HepG2 (cell line): ENCODE measurements around the gene LYSMD1. TPM values are rescaled to one million over a fixed set of nuclear protein-coding genes. Genes with fewer than 3 reads are reported as not detected.

Experiments
- ATAC-seq: fragments of 200-7000 bp; cut with Tn5 transposase; 3 replicates; pipeline ENCODE4 v1.9.1; 2020; ENCODE audit warnings: mild to moderate bottlenecking, moderate library complexity
- BruUV-seq: library from RNA; stranded (reverse); fragments of 400-500 nt; replicated peaks from 2 replicates; lab custom pipeline; 2021; lab: Mats Ljungman, UMichigan
- CTCF ChIA-PET: fragments of 300-600 bp; formaldehyde crosslinking; extraction: SDS; loops from one replicate; lab custom pipeline; 2021; ENCODE audit warnings: low total read pairs, inconsistent platforms, low intra/inter-chr PET ratio; lab: Yijun Ruan, JAX
- POLR2A ChIA-PET: fragments of 350-600 bp; sonication (Branson Sonifier 250); formaldehyde crosslinking; loops from one replicate; lab custom pipeline; 2020; ENCODE audit warnings: antibody characterized with exemption, inconsistent platforms; lab: Yijun Ruan, JAX
- DNase-seq: peaks from one replicate; pipeline ENCODE4 v3.0.0-alpha.2; 2015; ENCODE audit warnings: low spot score
- FAIRE-seq: peaks from 3 replicates; lab custom pipeline; 2011; peaks lifted over from hg19 to GRCh38; lab: Jason Lieb, UNC
- H2AFZ ChIP-seq: one replicate; pipeline ENCODE4 v1.6.1; 2011; ENCODE audit warnings: low read length, inconsistent platforms
- H3K27ac ChIP-seq: fragments of 300-600 bp; 3 replicates; pipeline ENCODE4 v1.8.0; 2011; ENCODE audit warnings: mixed run types, mild to moderate bottlenecking, mixed read lengths, low read length, inconsistent platforms; ENCODE audit not compliant: insufficient read depth; ENCODE audit errors: extremely low read length
- H3K27me3 ChIP-seq, 2 experiments: fragments of 200-600 bp in 1 of 2; 2 replicates in 1 of 2; 3 replicates in 1 of 2; pipeline versions ENCODE4 v1.6.0 to v1.8.0; 2011; ENCODE audit warnings: low read length in 2 of 2, mild to moderate bottlenecking in 2 of 2, moderate library complexity in 2 of 2, inconsistent platforms in 1 of 2; ENCODE audit not compliant: insufficient read depth in 2 of 2, control insufficient read depth in 1 of 2
- H3K36me3 ChIP-seq, 2 experiments: fragments of 200-600 bp in 1 of 2; replicated peaks in 1 of 2; 2 replicates in 1 of 2; 3 replicates in 1 of 2; pipeline versions ENCODE4 v1.5.1 to v1.8.0; 2011; ENCODE audit warnings: low read length in 2 of 2, inconsistent platforms in 1 of 2; ENCODE audit not compliant: insufficient read depth in 2 of 2, control insufficient read depth in 1 of 2
- H3K4me1 ChIP-seq: 2 replicates; pipeline ENCODE4 v1.5.1; 2012; ENCODE audit warnings: low read length, inconsistent platforms; ENCODE audit not compliant: insufficient read depth
- H3K4me2 ChIP-seq: 2 replicates; pipeline ENCODE4 v1.6.0; 2011; ENCODE audit warnings: low read depth, low read length, inconsistent platforms
- H3K4me3 ChIP-seq, 3 experiments: fragments of 200-600 bp in 1 of 3; sonication (generic), shearing (Covaris generic) in 1 of 3; replicated peaks in 1 of 3; 2 replicates each; pipeline ENCODE4 v1.5.1; 2011 to 2016; ENCODE audit warnings: low read length in 3 of 3, inconsistent platforms in 2 of 3, low read depth in 2 of 3, mild to moderate bottlenecking in 2 of 3, control low read depth in 1 of 3, mixed read lengths in 1 of 3; ENCODE audit not compliant: insufficient read depth in 1 of 3
- H3K79me2 ChIP-seq: one replicate; pipeline ENCODE4 v1.6.1; 2011; ENCODE audit warnings: low read length, inconsistent platforms; ENCODE audit not compliant: insufficient read depth
- H3K9ac ChIP-seq: 2 replicates; pipeline ENCODE4 v1.6.0; 2011; ENCODE audit warnings: mild to moderate bottlenecking, low read depth, low read length, inconsistent platforms; ENCODE audit not compliant: insufficient read depth
- H3K9me3 ChIP-seq: 2 replicates; pipeline ENCODE4 v1.5.1; 2012; ENCODE audit warnings: mild to moderate bottlenecking, low read length
- H4K20me1 ChIP-seq: 2 replicates; pipeline ENCODE4 v1.6.0; 2011; ENCODE audit warnings: inconsistent platforms, mild to moderate bottlenecking, low read length, moderate library complexity; ENCODE audit not compliant: insufficient read depth
- CBX1 ChIP-seq: IDR thresholded peaks from one replicate; pipeline ENCODE4 v1.6.1; 2016; ENCODE audit warnings: antibody characterized with exemption, low read depth
- HOXA7 ChIP-seq: sonication (generic); formaldehyde crosslinking; IDR thresholded peaks from 2 replicates; pipeline ENCODE4 v1.8.1; 2022; ENCODE audit warnings: mild to moderate bottlenecking, missing genetic modification reagents, moderate library complexity
- ZBTB3 ChIP-seq: sonication (generic); formaldehyde crosslinking; IDR thresholded peaks from 2 replicates; pipeline ENCODE4 v1.4.0; 2020; ENCODE audit warnings: low read depth, mild to moderate bottlenecking, moderate library complexity, missing genetic modification reagents, borderline replicate concordance
- ZNF460 ChIP-seq: sonication (generic); formaldehyde crosslinking; IDR thresholded peaks from 2 replicates; pipeline ENCODE4 v1.5.1; 2020; ENCODE audit warnings: missing genetic modification reagents, mild to moderate bottlenecking, borderline replicate concordance
- WGBS: methylation state at CpG from one replicate; pipeline ENCODE4 v1.1.6; 2017; ENCODE audit warnings: low lambda C conversion rate; 5-methylcytosine and 5-hydroxymethylcytosine counted together
- in situ Hi-C: cut with HindIII; loops from 2 replicates; pipeline ENCODE4 v1.10.0; 2017; ENCODE audit warnings: low pct_unique_long_range_greater_than_20kb; ENCODE audit not compliant: extremely low pct_ligation_motif_present
- intact Hi-C: fragments of 100-400 bp; cut with micrococcal nuclease; formaldehyde crosslinking; loops from one replicate; pipeline ENCODE4 v1.10.0; 2022; ENCODE audit not compliant: unreplicated experiment
- polyA plus RNA-seq, 8 experiments: library from polyadenylated mRNA; depleted of rRNA in 3 of 8; stranded (reverse) in 7 of 8; unstranded in 1 of 8; fragments of >200 nt; fragmentation: Illumina TruSeq in 4 of 8; extraction: Trizol in 4 of 8; gene quantifications; 2 replicates each; pipeline versions ENCODE4 v1.2.1 to v1.2.3, GENCODE V29; 2011 to 2016; ENCODE audit warnings: low read depth in 4 of 8, missing spikeins in 1 of 8, mixed read lengths in 1 of 8; ENCODE audit not compliant: insufficient read depth in 1 of 8
- total RNA-seq, 5 experiments: library from RNA; depleted of rRNA; stranded (reverse); fragments of >200 nt; fragmentation: Illumina TruSeq; extraction: Trizol; gene quantifications; 2 replicates each; pipeline ENCODE4 v1.2.3, GENCODE V29; 2016; ENCODE audit warnings: low read depth in 1 of 5
- TF ChIP-seq, protein P1 (sequence below): sonication (generic); formaldehyde crosslinking; IDR thresholded peaks from 2 replicates; pipeline ENCODE4 v1.4.0; 2020; ENCODE audit warnings: missing genetic modification reagents; ENCODE audit errors: not compliant biosample characterization
- TF ChIP-seq, protein P2 (sequence below): sonication (generic); formaldehyde crosslinking; IDR thresholded peaks from 2 replicates; pipeline ENCODE4 v1.4.0; 2020; ENCODE audit warnings: low read depth, mild to moderate bottlenecking, missing genetic modification reagents
- TF ChIP-seq, protein P3 (sequence below): sonication (generic); formaldehyde crosslinking; IDR thresholded peaks from 2 replicates; pipeline ENCODE4 v1.4.0; 2020; ENCODE audit warnings: mild to moderate bottlenecking, missing genetic modification reagents

Gene LYSMD1
- total and polyA plus RNA-seq, 2 of the 13 experiments (the other 11 are each of a cell fraction or from before 2014, with no cell fraction given) = 3.8 to 4.8 TPM

DNA sequence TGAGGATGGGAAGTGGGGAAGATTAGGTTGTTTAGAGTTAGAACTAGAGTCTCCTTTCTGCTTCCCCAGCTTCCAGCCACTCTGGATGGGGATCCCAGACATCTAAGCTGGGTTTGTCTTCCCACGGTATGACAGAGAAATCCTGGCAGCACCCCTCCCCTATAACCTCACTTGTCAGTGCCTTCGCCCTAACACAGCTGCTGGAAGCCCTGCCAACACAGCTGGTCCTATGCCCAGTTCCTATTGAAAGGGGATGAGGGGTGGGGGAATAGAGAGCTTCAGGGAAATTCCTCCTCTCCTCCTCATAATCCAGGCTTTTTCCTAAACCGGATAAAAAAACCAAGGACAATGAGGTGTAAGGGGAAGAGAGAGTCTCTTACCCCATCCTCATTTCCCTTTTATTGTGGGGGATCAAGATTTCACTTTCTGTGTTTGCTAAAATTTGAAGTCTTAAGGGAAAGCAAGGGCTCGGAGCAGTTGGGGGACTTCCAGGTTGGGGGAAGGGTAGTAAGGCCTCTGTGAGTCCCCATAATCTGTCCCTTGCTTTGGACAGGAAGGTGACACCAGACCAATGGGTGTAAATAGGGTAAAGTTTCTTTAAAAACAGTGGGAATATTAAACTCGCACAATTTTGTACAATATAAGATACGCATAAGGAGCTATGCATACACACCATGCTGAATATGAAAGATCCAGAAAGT, 9.5 kb upstream of the LYSMD1 start:
- WGBS = 97% methylated on average over 6 of the region's 6 CpGs
- no peaks in the 10 kb centered on the region for H3K4me1 ChIP-seq
- H3K36me3 ChIP-seq = peaks cover 6 to 37% of the 10 kb centered on the region in 2 experiments
- CTCF ChIA-PET = no interaction called here
- H2AFZ ChIP-seq = no peak overlapping the region
- in situ Hi-C loops = no loop called here
- POLR2A ChIA-PET = no interaction called here
- ATAC-seq = no peak
- no peaks in the 10 kb centered on the region for H3K79me2 ChIP-seq
- H3K27ac ChIP-seq = no peak overlapping the region
- TF ChIP-seq, protein P1, sequence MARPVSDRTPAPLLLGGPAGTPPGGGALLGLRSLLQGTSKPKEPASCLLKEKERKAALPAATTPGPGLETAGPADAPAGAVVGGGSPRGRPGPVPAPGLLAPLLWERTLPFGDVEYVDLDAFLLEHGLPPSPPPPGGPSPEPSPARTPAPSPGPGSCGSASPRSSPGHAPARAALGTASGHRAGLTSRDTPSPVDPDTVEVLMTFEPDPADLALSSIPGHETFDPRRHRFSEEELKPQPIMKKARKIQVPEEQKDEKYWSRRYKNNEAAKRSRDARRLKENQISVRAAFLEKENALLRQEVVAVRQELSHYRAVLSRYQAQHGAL (CRISPR knock-in tag) = no peak
- TF ChIP-seq ZNF460 (CRISPR knock-in tag) (no peak), CBX1 (no peak)
- TF ChIP-seq, protein P2, sequence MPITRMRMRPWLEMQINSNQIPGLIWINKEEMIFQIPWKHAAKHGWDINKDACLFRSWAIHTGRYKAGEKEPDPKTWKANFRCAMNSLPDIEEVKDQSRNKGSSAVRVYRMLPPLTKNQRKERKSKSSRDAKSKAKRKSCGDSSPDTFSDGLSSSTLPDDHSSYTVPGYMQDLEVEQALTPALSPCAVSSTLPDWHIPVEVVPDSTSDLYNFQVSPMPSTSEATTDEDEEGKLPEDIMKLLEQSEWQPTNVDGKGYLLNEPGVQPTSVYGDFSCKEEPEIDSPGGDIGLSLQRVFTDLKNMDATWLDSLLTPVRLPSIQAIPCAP = no peak
- TF ChIP-seq, all 625 proteins: peak for 0
- DNase-seq (no peak), FAIRE-seq (no peak)
- Histone ChIP-seq H4K20me1 (no peaks in the 10 kb centered on the region), H3K4me3 (no peak overlapping the region), H3K9me3 (no peaks in the 10 kb centered on the region), H3K27me3 (no peaks in the 10 kb centered on the region), H3K4me2 (no peak overlapping the region), H3K9ac (no peak overlapping the region)
- intact Hi-C loops = no loop called here
- BruUV-seq = no TSS peak

DNA sequence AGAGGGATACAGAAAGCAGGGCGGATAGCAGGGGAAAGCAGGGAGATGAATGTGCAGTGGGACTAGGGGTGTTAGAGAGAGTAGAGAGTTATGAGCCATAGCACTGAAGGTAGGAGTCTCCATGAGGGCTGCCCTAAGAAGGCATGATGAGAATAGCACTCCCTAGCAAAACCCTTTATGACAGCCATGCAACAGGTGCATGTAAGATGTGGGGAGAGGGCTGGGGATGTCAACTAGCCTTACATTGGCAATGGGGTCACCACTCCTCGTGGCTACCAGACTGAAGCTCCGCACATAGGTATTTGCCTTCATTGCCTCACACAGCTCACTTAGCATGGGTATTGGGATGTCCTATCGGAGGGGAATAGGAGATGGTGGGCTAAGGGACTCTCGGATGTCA, 5.5 kb upstream of the LYSMD1 start:
- H3K9ac ChIP-seq = no peak overlapping the region
- CTCF ChIA-PET = no interaction called here
- intact Hi-C loops = no loop called here
- H4K20me1 ChIP-seq = no peaks in the 10 kb centered on the region
- peaks cover 4 to 11% of the 10 kb centered on the region in 2 experiments; a peak in 3 of 5 replicates for H3K36me3 ChIP-seq
- BruUV-seq = no TSS peak
- TF ChIP-seq, protein P3, sequence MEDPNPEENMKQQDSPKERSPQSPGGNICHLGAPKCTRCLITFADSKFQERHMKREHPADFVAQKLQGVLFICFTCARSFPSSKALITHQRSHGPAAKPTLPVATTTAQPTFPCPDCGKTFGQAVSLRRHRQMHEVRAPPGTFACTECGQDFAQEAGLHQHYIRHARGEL (CRISPR knock-in tag) = no peak
- TF ChIP-seq HOXA7 (CRISPR knock-in tag) (no peak), ZBTB3 (CRISPR knock-in tag) (no peak)
- TF ChIP-seq, all 625 proteins: peak for 0
- Histone ChIP-seq H3K9me3 (no peaks in the 10 kb centered on the region), H3K27me3 (no peaks in the 10 kb centered on the region; a peak in 2 of 5 replicates), H3K4me2 (no peak overlapping the region), H3K27ac (no peak overlapping the region), H3K4me1 (peaks cover 14% of the 10 kb centered on the region), H3K4me3 (no peak overlapping the region), H2AFZ (no peak overlapping the region), H3K79me2 (peaks cover 11% of the 10 kb centered on the region)
- in situ Hi-C loops = no loop called here
- POLR2A ChIA-PET = interaction anchor here (2.1 kb wide), 1 partner anchor 18 kb away, joined by 6 read pairs; the partner anchor contains the start of gene VPS72
- FAIRE-seq (no peak), DNase-seq (no peak), ATAC-seq (no peak)
- 95% methylated on average over 5 of the region's 5 CpGs for WGBS
